AG04449 (cell line): Measurements from ENCODE around the gene SRPK3.

ENCODE experiments used
- CTCF ChIA-PET: fragments of 350-600 bp; formaldehyde crosslinking; extraction: SDS; loops from one replicate; lab custom pipeline; 2021; ENCODE audit warnings: antibody characterized with exemption; lab: Yijun Ruan, JAX
- POLR2A ChIA-PET: fragments of 400-600, 350-600 bp; formaldehyde crosslinking; extraction: SDS; loops from one replicate; lab custom pipeline; 2020; ENCODE audit warnings: antibody characterized with exemption, inconsistent platforms; lab: Yijun Ruan, JAX
- DNase-seq: peaks from one replicate; pipeline ENCODE4 v3.0.0-alpha.2; 2010; ENCODE audit warnings: low read depth, low spot score
- H3K4me3 ChIP-seq: 2 replicates; pipeline ENCODE4 v1.5.1; 2011; ENCODE audit warnings: low read depth, mild to moderate bottlenecking, control low read depth, low read length
- TF ChIP-seq, protein P1 (sequence below): IDR thresholded peaks from one replicate; pipeline ENCODE4 v1.5.1; 2011; ENCODE audit warnings: mild to moderate bottlenecking, moderate library complexity, low read length, control low read depth, inconsistent platforms; ENCODE audit not compliant: insufficient read depth; ENCODE audit errors: missing control alignments

The SRPK3 gene, protein sequence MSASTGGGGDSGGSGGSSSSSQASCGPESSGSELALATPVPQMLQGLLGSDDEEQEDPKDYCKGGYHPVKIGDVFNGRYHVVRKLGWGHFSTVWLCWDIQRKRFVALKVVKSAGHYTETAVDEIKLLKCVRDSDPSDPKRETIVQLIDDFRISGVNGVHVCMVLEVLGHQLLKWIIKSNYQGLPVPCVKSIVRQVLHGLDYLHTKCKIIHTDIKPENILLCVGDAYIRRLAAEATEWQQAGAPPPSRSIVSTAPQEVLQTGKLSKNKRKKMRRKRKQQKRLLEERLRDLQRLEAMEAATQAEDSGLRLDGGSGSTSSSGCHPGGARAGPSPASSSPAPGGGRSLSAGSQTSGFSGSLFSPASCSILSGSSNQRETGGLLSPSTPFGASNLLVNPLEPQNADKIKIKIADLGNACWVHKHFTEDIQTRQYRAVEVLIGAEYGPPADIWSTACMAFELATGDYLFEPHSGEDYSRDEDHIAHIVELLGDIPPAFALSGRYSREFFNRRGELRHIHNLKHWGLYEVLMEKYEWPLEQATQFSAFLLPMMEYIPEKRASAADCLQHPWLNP

DNA sequence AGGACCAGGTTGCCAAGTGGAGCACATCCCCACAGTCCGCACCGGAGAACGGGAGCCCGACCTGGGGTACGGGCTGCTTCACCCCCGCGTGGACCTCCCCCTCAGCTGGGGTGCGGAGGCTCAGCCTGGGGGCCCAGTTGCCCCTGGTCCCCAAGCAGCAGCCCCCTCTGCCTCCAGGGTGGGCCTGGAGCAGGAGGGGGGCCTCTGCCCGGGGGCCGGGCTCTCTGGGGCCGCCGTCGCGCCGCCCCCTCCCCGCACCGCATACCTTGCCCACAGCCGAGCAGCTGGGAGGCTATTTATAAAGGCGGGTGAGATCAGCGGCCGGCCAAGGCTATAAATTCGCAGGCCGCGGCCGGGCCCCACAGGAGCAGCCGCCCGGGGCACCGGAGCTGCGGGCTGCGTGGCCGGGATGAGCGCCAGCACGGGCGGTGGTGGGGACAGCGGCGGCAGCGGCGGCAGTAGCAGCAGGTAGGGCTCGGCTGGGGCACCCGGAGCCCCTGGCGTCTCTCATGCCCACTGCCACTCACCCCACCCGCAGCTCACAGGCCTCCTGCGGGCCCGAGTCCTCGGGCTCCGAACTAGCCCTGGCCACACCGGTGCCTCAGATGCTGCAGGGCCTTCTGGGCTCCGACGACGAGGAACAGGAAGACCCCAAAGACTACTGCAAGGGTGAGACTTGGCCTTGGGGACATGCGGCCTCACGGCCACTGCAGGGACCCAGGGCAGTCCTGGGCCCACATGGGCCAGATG, at the start of gene SRPK3:
Gene SRPK3 (plus strand): TSS at position 364 of the 750 bp plus-strand sequence. CDS start 46 bp downstream, at position 410.
- CTCF ChIA-PET, result interaction anchor here (0.8 to 2.1 kb wide), 2 partner anchors 13 to 166 kb away, joined by 3 to 8 read pairs; partner anchors contain the start of genes IDH3G and SSR4
- no peak for DNase-seq
- no peak within 1 kb of the TSS for H3K4me3 ChIP-seq
- POLR2A ChIA-PET, result interaction anchor here (0.9 to 2.5 kb wide), 2 partner anchors 14 to 15 kb away, joined by 5 to 7 read pairs; partner anchors contain the start of genes IDH3G and SSR4
- TF ChIP-seq, protein P1, sequence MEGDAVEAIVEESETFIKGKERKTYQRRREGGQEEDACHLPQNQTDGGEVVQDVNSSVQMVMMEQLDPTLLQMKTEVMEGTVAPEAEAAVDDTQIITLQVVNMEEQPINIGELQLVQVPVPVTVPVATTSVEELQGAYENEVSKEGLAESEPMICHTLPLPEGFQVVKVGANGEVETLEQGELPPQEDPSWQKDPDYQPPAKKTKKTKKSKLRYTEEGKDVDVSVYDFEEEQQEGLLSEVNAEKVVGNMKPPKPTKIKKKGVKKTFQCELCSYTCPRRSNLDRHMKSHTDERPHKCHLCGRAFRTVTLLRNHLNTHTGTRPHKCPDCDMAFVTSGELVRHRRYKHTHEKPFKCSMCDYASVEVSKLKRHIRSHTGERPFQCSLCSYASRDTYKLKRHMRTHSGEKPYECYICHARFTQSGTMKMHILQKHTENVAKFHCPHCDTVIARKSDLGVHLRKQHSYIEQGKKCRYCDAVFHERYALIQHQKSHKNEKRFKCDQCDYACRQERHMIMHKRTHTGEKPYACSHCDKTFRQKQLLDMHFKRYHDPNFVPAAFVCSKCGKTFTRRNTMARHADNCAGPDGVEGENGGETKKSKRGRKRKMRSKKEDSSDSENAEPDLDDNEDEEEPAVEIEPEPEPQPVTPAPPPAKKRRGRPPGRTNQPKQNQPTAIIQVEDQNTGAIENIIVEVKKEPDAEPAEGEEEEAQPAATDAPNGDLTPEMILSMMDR, result no peak

DNA sequence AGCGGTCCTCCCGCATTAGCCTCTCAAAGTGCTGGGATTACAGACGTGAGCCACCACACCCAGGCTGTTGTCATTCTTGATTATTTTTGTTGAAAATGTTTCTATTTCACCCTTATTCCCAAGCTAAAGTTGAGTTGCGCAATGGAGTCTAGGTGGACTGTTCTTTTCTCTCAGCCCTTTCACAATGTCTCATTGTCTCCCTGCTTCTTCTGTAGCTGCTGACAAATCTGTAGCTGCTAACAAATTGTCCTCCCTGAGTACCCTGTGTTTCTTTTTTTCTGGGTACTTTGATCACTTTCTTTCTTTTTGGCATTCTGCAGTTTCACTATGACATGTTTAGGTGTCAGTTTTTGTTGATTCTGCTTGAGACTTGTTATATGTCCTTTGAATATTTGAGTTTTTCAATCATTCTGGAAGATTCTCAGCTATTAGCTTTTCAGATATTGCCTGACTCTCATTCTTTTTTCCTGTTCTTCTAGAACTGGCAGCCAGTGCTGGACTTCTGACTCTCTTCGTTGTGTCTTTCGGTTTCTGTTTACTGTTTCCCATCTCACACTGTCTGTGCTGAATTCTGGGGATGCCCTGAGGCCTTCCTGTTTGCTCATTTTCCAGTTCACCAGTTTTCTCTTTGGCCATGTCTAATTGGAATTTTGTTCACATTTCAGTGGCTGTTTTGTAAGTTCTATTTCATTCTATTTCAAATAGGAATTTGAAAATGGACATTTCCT, 49.6 kb upstream of the SRPK3 start:
- H3K4me3 ChIP-seq, result no peak overlapping the region
- TF ChIP-seq, protein P1, result no peak
- POLR2A ChIA-PET, result no interaction called here
- CTCF ChIA-PET, result no interaction called here
- no peak for DNase-seq

DNA sequence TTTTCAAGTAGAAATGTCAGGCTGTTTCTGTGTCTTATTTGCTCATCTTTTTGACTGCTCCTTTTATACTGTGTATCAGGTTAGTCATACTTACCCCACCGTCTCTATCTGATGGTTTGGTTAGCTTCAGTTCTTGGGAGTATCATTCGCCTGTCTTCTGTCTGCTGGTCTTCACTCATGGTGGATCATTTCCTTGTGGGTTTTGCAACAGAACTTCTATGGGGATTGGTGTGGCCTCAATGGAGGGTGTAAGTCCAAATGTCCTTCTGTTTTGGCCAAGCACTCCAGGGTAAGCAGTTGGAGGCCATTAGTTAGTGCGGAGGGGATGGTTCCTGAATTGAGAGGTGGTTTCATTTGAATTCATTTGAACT, 49.0 kb upstream of the SRPK3 start:
- POLR2A ChIA-PET, result no interaction called here
- DNase-seq, result no peak
- H3K4me3 ChIP-seq, result no peak overlapping the region
- CTCF ChIA-PET, result no interaction called here
- TF ChIP-seq, protein P1, result no peak

DNA sequence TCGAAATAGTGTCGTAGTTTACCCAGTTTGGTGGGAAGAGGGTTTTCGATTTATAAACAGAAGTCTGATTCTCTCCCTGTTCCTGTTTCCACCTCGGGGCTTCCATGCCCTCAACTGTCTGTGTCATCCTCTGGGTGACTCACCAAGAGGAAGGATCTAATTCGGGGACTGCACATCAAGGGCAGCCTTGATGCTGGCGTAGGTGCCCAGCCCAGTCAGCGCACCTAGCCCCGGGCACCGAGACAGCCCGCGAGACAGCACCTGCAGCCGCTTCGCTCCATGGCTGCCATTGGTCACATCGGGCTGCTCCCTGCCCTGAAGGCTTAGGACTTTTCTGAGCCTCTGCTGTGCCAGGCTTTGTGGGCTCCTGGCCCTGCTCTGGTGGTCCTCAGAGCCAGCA, 48.4 kb upstream of the SRPK3 start:
- TF ChIP-seq, protein P1, result no peak
- ChIA-PET CTCF (no interaction called here), POLR2A (no interaction called here)
- H3K4me3 ChIP-seq, result no peak overlapping the region
- no peak for DNase-seq

DNA sequence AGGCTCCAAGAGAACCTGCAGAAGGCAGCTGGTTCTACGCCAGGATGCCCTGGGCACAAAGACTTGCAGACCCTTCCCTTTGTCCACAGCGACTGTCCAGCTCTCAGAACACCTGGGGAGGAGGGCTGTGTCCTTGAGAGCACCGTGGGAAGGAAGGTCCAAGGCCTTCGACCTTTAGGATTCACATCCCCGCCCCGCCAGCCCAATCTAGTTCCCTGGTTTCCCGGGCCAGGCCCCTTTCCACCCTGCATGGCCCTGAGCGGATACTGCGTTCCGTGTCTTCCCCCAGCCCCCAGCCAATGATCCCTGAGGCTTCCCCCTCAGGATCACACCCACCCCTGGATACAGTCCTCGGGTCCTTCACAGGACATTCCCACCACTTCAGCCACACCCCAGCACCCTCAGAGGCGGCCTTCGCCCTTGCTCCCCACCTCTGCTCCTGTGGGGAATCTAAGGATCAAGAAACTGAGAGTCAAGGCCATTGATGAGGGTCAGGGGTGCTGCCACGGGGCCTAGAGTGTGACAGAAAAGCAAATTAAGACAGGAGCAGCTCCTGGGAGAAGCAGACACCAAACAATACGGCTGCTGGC, 47.1 kb upstream of the SRPK3 start:
- no peak overlapping the region for H3K4me3 ChIP-seq
- DNase-seq, result no peak
- TF ChIP-seq, protein P1, result no peak
- POLR2A ChIA-PET, result no interaction called here
- CTCF ChIA-PET, result no interaction called here
